GM06990 (cell line): ENCODE data around the gene ZNF438.

Experiments
- DNase-seq: peaks from one replicate; pipeline ENCODE4 v3.0.0-alpha.2; 2011; ENCODE audit not compliant: insufficient read length; ENCODE audit errors: extremely low read depth
- H3K27me3 ChIP-seq: replicated peaks from 2 replicates; pipeline ENCODE4 v1.6.0; 2011; ENCODE audit warnings: low read length; ENCODE audit not compliant: control insufficient read depth, insufficient read depth
- H3K36me3 ChIP-seq: 2 replicates; pipeline ENCODE4 v1.5.1; 2011; ENCODE audit warnings: low read length; ENCODE audit not compliant: control insufficient read depth, insufficient read depth
- H3K4me3 ChIP-seq: replicated peaks from 2 replicates; pipeline ENCODE4 v1.5.1; 2011; ENCODE audit warnings: low read depth, mild to moderate bottlenecking, control low read depth, low read length
- CTCF ChIP-seq: IDR thresholded peaks from 2 replicates; pipeline ENCODE4 v1.5.1; 2011; ENCODE audit warnings: low read length, control low read depth, mild to moderate bottlenecking, inconsistent platforms; ENCODE audit not compliant: insufficient read depth, poor library complexity, severe bottlenecking

Gene ZNF438

GRCh38 chr10:30993155-30993554 is 38.5 kb downstream of the ZNF438 start:
- Histone ChIP-seq H3K36me3 (no peaks in the 10 kb centered on the region), H3K4me3 (no peak overlapping the region), H3K27me3 (no peaks in the 10 kb centered on the region)
- TF ChIP-seq CTCF = no peak
- DNase-seq = no peak

DNA sequence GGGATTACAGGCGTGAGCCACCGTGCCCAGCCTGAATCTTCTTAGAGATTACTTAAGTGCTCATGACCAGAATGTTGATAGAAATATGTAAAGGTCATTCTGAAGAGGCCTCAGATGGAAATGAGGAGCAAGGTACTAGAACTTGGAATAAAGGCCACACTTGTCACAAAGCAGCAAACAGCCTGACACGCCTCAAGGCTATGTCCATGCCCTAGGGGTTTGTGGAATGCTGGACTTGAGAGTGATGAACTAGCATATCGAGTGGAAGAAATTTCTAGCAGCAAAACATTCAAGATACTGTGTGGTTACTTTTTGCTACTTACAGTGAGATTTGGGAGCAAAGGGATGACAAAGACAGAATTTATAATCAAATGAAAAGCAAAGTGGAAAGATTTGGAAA is 39.0 kb downstream of the ZNF438 start:
- no peak for TF ChIP-seq CTCF
- no peaks in the 10 kb centered on the region for H3K36me3 ChIP-seq

DNA sequence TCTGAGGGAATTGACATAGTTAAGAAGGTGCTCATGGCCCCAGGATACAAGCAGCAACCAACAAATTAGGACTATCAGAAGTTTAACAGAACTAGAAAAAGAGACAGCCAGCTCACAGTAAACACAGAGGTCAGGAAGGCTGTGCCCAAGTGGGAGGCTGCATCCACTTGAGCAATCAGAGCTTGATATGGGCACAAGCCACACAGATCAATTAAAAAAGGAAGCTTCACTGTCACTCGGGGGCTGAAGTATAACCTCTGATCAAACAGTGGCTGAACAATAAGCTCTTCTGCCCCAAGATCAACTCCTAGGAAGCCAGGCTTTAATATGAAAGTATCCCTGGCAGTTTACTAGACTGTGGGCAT is 40.0 kb downstream of the ZNF438 start:
- Histone ChIP-seq H3K4me3 (no peak overlapping the region), H3K27me3 (no peaks in the 10 kb centered on the region), H3K36me3 (no peaks in the 10 kb centered on the region)
- no peak for TF ChIP-seq CTCF
- no peak for DNase-seq

More for the DNA sequence above, 39.0 kb downstream of the ZNF438 start:
- Histone ChIP-seq H3K4me3 (no peak overlapping the region), H3K27me3 (no peaks in the 10 kb centered on the region)
- no peak for DNase-seq

DNA sequence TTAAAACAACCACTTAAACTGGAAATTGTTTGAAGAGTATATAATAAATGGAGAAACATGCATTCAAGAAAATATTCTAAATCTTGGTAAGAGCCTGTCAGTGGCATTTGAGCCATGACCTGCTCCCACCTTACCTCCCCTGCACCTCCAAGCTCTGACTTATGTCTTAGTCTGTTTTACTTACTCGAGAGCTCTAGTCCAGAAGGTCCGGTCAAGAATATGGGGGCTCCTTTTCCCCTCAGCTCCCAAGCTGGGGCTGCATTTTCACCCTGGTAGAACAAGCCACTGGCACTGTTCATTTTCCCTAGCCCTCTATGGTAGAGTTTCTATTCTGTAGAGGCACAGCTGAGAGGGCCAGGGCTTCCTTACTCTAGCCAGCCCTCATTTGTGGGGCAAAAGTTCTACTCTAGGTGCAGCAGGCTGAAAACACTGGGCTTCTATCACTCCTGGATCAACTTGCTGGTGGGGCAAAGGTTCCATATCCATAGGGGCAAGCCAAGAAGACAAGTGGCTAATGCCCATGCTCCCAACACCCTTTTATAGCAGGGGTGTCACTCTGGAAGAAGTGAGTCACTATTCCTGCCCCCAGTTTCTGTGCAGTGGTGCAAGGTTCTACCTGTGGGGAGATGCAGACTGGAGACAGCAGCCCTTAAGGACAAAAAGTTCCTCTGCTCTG is 40.6 kb downstream of the ZNF438 start:
- H3K27me3 ChIP-seq = no peaks in the 10 kb centered on the region

GRCh38 chr10:30990351-30990750 is 41.3 kb downstream of the ZNF438 start:
- TF ChIP-seq CTCF = no peak
- H3K27me3 ChIP-seq = no peaks in the 10 kb centered on the region
- H3K4me3 ChIP-seq = no peak overlapping the region
- H3K36me3 ChIP-seq = no peaks in the 10 kb centered on the region
- DNase-seq = no peak

More for the DNA sequence above, 40.6 kb downstream of the ZNF438 start:
- no peak for DNase-seq
- H3K4me3 ChIP-seq = no peak overlapping the region
- H3K36me3 ChIP-seq = no peaks in the 10 kb centered on the region
- TF ChIP-seq CTCF = no peak
